ENCODE measurements around the gene HSDL1. TPM values are rescaled to one million over a fixed set of nuclear protein-coding genes. Genes with fewer than 3 reads are reported as not detected.

HSDL1 gene
- total RNA-seq, 1 experiment from 2014 or later, result 34.2 TPM

DNA sequence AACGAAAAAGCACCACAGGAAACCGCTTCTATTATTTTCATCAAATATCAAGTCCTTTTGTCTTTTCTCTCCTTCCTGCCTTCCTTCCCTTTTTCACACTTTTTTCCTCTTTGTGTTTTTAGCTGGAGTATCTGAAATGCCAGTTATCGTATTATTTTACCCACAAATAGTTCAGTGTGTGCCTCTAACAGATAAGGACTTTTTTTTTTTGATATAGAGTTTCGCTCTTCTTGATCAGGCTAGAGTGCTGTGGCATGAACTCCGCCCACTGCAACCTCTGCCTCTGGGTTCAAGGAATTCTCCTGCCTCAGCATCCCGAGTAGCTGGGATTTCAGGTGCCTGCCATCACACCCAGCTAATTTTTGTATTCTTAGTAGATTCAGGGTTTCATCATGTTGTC, 10.8 kb upstream of the HSDL1 start:
- Histone ChIP-seq H2BK12ac (ENCODE audit: insufficient read length, low read depth, low read length) (no peak overlapping the region), H2BK15ac (ENCODE audit: low read depth, low read length) (no peak overlapping the region), H2AFZ (ENCODE audit: low read length) (no peak overlapping the region), H3K4ac (ENCODE audit: low read depth, low read length) (no peak overlapping the region), H4K8ac (replicated peaks; ENCODE audit: insufficient read length, low read depth, low read length) (no peak overlapping the region), H3K79me2 (ENCODE audit: insufficient read depth, low read length) (no peaks in the 10 kb centered on the region), H4K5ac (ENCODE audit: insufficient read length, low read depth, low read length) (no peak overlapping the region), H3K27me3 (ENCODE audit: insufficient read depth, low read length) (no peaks in the 10 kb centered on the region), H3K79me1 (ENCODE audit: insufficient read depth, low read depth, low read length, poor library complexity, severe bottlenecking) (no peaks in the 10 kb centered on the region), H3T11ph (ENCODE audit: low read length) (no peak overlapping the region), H2BK120ac (ENCODE audit: low read depth, low read length, poor library complexity, severe bottlenecking) (no peak overlapping the region), H3K4me1 (ENCODE audit: insufficient read depth, low read length) (no peaks in the 10 kb centered on the region), H3K27ac (ENCODE audit: insufficient read length, low read depth, low read length) (no peak overlapping the region), H3K56ac (ENCODE audit: insufficient read length, low read depth, low read length) (no peak overlapping the region), H3K9me3 (ENCODE audit: control insufficient read depth, low read depth, low read length) (no peaks in the 10 kb centered on the region), H3K14ac (ENCODE audit: insufficient read depth, low read length) (no peak overlapping the region), H3K9ac (ENCODE audit: extremely low read depth, insufficient read length, low read length) (no peak overlapping the region), H2AK5ac (ENCODE audit: insufficient read length, low read length) (no peak overlapping the region), H3K4me2 (ENCODE audit: insufficient read depth, insufficient read length, low read length) (no peak overlapping the region), H3K23me2 (ENCODE audit: insufficient read length, low read depth, low read length, poor library complexity, severe bottlenecking) (no peaks in the 10 kb centered on the region), H4K20me1 (ENCODE audit: control insufficient read depth, insufficient read depth, insufficient read length) (no peaks in the 10 kb centered on the region), H2BK20ac (ENCODE audit: low read depth, low read length, poor library complexity, severe bottlenecking) (no peak overlapping the region), H3K23ac (ENCODE audit: insufficient read length, low read depth, low read length) (no peak overlapping the region), H2BK5ac (ENCODE audit: insufficient read length, low read length) (no peak overlapping the region), H4K91ac (ENCODE audit: insufficient read length, low read depth, low read length) (no peak overlapping the region), H3K18ac (ENCODE audit: insufficient read length, low read depth, low read length) (no peak overlapping the region)
- DNase-seq, result no peak
- Mint-ChIP-seq H3K36me3 (ENCODE audit: insufficient read depth in 1 of 3, low read depth in 3 of 3) (no peaks in the 10 kb centered on the region), H3K4me1 (peaks cover 0 to 12% of the 10 kb centered on the region in 2 experiments; a peak in 2 of 4 replicates), H3K4me3 (no peak overlapping the region), H3K9me3 (no peaks in the 10 kb centered on the region), H3K27ac (peak overlapping the region in 1 of 3 experiments; percentile 9; a peak in 1 of 7 replicates), H3K27me3 (ENCODE audit: low read depth) (peaks cover 9% of the 10 kb centered on the region)
- no CpG with 5 or more reads among the region's 6 CpGs for WGBS (ENCODE audit: extremely low coverage, insufficient read length, low lambda C conversion rate)
- TF ChIP-seq, protein P1, sequence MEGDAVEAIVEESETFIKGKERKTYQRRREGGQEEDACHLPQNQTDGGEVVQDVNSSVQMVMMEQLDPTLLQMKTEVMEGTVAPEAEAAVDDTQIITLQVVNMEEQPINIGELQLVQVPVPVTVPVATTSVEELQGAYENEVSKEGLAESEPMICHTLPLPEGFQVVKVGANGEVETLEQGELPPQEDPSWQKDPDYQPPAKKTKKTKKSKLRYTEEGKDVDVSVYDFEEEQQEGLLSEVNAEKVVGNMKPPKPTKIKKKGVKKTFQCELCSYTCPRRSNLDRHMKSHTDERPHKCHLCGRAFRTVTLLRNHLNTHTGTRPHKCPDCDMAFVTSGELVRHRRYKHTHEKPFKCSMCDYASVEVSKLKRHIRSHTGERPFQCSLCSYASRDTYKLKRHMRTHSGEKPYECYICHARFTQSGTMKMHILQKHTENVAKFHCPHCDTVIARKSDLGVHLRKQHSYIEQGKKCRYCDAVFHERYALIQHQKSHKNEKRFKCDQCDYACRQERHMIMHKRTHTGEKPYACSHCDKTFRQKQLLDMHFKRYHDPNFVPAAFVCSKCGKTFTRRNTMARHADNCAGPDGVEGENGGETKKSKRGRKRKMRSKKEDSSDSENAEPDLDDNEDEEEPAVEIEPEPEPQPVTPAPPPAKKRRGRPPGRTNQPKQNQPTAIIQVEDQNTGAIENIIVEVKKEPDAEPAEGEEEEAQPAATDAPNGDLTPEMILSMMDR (conservative IDR thresholded peaks at IDR 0.05), result no peak

Measured in H9 (cell line).